GM18858 (cell line): ENCODE measurements around the gene SLC35B2.

Experiments used
- ATAC-seq: cut with Tn5 transposase; IDR thresholded peaks from one replicate; pipeline ENCODE4 v1.9.1; 2021; ENCODE audit not compliant: unreplicated experiment

The SLC35B2 gene

DNA sequence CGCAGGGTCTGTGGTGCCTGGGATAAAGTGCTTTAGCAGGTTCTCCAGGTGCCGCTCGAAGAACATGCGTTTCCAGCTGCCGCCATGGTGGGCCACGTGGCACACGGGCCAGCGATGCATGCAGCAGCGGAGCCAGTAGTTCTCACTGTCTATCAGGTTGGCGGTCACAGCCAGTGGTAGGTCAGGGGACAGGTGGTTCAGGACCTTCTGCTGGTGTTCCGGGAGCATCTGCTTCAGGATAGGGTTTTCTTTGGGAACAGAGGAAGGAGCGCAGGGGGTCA is 28.9 kb upstream of the SLC35B2 start:
- no peak for ATAC-seq

DNA sequence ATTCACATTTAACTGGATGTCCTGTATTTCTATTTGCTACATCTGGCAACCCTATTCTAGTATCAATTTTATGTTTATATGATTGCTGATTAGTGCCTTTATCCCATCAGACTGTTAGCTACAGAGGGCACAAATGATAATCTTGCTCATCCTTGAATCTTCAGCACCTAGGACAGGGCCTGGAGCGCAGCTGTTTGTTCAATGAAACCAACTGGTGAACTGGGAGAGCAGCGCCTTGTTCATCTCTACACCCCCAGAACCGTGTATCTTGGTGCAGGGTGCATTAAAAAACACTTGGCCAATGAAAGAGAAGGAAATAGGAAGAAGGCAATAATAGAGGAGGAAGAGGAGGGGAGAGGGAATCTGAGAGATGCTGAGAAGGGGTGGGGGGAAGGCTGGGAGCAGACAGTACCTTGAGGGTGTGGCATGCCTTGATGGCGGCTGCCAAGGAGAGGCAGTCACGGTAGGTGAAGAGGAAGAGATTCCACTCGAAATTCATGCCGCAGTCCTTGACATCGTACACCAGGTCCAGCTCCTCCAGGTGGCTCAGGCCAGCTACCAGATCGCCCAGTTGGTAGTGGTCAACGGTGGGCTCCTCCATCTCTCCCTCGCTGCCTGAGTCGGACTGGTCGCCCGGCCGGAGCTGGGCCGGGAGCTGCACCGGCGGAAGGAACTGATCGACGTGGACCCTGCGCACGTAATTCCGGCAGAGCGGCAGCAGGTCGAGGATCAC is 28.4 kb upstream of the SLC35B2 start:
- no peak for ATAC-seq

DNA sequence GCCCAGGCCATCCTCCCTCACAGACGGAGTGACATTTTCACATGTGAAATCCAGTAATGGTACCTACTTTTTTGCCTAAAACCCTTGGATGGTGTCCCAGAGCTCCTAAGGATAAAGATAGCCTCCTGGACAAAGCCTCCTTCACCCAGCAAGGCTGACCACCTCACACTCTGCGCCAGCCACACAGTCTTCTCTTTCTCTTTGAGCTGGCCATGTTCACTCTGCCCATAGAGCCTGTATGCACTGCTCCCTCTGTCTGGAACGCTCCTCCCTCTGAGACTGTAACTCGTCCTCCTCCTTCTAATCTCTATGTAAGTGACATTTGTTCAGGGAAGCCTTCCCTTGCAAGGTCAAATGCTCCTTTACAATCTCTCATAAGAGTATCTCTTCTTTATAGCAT is 27.5 kb upstream of the SLC35B2 start:
- ATAC-seq = no peak

DNA sequence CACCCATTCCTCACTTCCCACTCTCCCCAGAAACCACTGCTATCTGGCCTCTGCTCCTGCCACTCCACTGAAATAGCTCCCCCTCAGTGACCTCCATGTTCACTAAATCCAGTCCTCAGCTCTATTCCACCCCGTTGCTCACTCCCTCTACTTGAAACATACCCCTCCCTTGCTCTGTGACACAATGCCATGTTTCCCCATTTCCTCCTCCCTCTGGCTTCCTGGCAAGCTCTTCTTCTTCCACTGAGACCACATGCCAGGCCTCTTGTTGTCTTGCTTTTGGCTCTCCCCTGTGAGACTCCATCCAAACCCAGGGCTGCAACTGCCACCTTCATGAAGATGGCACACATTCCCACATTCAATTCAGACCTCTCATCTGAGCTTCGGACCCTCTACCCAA is 26.8 kb upstream of the SLC35B2 start:
- no peak for ATAC-seq

DNA sequence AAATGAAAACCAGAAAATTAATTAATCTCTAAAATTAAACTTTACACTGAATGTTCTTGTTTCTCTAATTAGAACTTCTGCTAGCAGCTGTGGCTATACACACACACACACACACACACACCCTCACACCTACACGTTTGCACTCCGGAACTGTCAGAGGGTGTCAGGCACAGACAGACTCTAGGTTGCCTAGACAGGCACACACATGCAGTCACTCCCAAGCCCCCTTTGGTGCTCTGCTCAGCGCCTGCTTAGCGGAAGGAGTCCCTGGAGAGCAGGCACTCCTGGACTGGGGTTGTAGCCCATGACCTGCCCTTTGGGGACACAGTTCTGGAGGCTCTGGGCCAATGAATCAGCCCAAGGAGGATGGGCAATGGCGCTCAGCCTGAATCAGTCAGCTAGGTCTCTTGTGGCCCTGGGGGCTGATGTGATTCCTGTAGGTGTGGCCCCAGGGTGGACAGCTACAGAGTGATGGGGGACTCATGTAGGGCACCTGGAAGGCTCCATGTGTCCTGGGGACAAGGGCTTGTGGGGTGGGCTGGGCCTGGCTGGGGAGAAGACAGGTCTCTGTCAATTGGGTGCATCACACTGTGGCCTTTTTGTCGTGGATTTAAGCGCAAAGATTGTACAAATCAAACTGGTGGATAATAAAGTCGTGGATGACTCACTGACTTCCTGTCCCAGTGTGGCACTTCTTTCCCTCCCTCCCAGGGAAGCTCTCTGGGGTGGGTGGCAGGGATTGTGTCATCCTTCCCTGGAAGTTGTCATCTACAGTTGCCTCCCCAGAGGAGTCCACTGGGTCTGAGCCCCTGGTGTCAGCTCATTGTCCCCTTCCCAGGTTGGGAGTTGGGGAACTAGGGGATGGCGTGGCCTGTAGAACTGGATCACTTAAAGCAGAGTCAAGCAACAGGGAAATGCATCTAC is 21.7 kb upstream of the SLC35B2 start:
- ATAC-seq = no peak

DNA sequence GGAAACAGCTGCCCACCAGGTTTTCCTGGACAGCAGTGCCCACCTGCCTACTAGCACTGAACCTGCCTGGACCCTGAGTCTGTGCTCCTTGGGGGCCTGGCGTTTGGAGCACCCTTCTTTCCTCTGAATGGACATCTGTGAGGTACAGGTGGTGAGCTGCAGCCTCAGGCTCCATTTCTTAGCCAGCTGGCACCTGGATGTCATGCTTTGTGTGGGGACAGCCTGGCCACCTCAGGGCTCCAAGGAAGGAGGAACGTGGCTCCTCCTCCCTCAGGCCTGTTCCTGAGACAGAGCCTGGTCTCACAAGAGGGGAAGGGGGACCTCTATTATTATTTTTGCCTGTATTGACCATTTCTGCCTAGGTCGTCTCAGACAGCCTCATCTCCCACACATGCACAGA is 21.0 kb upstream of the SLC35B2 start:
- no peak for ATAC-seq

DNA sequence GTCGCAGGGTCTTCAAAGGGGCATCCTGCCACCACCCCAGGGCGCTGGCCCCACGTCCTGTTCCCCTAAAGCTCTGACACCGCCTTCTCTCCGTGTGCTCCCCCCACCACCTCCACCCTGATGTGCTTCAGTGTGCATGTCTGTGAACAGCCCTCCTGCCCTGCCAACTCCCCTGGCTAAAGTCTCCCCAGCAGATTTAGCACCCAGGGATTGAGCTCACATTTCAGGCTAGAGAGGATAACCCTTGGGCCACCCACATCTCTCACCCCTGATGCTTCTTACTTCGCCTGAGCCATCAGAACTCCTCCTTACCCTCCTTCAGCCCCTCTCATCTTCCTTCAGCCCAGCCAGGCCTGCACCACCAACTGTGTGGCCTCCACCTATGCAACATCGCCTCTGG is 20.4 kb upstream of the SLC35B2 start:
- no peak for ATAC-seq

DNA sequence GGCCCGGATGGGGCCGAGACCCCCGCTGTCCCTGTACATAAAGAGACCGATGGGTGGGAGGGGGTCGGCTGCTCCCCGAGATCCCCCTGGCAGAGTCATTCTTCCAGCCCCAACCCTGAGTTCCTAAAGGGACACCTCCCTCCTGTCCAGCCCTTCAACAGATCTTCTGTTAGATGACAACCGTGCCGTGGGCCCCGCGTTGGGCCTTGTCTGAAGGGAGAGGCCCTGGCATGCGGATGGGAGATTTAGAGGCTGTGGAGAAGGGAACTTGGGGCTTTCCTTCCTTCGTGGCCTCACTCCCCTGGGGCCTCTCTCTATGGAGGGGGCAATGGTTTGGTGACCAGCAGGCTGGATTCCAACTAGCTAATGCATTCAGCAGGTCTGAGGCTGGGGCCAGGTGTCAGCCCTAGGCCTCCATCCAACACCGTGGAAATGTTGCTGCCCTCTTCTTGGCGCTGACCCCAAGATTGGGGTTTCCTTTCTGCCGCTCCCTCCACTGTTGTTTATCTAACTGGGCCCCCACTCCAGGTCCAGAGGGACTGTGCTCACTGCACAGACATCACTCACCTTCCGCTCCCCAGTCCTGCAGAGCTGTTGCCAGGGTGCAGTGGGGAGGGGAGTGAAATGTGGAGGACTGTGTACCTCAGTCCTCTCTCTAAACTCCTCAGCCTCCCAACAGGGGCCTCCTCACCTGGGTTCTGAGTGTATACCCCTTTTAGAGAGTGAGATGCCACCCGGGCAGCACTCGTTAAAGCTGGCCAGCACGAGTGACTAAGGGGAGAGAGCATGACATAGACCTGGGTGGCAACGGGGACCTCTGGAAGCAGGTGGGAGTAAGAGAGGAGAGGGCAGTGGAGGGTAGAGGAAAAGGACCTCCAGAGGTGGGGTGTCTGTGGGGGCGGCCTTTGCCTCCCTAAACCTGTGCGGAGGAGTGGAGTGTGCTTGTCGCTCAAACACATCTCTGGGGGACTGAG is 19.6 kb upstream of the SLC35B2 start:
- ATAC-seq = no peak

DNA sequence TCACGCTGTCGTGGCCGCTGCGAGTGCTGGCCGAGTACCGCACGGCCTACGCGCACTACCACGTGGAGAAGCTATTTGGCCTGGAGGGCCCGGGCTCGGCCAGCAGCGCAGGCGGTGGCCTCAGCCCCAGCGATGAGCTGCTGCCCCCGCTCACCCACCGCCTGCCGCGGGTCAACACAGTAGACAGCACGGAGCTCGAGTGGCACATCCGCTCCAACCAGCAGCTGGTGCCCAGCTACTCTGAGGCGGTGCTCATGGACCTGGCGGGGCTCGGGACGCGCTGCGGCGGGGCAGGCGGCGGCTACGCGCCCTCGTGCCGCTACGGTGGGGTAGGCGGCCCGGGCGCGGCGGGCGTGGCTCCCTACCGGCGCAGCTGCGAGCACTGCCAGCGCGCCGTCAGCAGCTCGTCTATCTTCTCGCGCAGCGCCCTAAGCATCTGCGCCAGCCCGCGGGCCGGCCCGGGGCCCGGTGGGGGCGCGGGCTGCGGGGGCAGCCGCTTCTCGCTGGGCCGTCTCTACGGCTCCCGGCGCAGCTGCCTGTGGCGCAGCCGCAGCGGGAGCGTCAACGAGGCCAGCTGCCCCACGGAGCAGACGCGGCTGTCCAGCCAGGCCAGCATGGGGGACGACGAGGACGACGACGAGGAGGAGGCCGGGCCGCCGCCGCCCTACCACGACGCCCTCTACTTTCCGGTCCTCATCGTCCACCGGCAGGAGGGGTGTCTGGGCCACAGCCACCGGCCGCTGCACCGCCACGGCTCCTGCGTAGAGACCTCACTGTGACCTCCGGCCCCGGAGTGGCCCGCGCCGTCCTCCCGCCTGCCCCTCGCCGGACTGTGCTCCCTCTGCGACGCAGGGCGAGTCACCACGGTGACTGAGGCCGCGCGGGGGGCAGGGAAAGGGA is 18.7 kb upstream of the SLC35B2 start:
- ATAC-seq = no peak

DNA sequence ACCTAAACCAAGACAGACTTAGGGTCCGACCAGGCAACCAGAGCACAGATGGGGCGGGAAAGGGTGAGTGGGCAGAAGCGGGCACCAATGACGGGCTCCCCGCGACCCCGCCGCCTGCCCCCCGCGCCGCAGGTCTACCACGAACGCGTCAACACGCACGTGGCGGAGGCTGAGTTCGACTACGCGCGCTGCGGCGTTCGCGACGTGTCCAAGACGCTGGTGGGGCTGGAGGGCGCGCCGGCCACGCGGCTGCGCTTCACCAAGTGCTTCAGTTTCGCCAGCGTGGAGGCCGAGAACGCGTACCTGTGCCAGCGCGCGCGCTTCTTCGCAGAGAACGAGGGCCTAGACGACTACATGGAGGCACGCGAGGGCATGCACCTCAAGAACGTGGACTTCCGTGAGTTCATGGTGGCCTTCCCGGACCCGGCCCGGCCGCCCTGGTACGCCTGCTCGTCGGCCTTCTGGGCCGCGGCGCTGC is 18.0 kb upstream of the SLC35B2 start:
- no peak for ATAC-seq

DNA sequence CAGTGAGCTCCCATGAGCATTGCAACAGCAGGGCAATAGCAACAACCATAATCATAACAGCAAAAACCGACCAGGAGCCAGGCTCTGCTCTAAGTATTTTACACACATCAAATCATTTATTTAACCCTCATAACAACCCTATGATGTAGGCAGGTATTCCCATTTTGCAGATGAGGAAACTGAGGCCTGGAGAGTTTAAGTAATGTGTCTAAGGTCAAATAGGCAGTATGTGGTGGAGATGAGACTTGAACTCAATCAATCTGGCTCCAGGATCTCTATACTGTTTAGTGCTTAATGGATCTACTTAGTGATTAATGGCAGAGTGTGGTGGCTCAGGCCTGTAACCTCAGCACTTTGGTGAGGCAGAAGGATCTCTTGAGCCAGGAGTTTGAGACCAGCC is 16.3 kb upstream of the SLC35B2 start:
- ATAC-seq = no peak

DNA sequence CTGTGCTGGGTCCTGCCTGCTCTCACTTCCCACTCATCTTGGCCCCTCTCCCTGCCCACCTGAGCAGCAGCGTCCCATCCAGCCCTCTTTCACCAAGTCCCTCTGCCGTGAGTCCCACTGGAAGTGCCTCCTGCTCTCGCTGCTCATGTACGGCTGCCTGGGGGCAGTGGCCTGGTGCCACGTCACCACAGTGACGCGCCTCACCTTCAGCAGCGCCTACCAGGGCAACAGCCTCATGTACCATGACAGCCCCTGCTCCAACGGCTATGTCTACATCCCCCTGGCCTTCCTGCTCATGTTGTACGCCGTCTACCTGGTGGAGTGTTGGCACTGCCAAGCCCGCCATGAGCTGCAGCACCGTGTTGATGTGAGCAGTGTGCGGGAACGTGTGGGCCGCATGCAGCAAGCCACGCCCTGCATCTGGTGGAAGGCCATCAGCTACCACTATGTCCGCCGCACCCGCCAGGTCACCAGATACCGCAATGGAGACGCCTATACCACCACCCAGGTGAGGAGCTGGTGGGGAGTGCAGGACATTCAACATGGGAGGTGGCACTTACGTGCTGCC is 15.8 kb upstream of the SLC35B2 start:
- ATAC-seq = no peak

DNA sequence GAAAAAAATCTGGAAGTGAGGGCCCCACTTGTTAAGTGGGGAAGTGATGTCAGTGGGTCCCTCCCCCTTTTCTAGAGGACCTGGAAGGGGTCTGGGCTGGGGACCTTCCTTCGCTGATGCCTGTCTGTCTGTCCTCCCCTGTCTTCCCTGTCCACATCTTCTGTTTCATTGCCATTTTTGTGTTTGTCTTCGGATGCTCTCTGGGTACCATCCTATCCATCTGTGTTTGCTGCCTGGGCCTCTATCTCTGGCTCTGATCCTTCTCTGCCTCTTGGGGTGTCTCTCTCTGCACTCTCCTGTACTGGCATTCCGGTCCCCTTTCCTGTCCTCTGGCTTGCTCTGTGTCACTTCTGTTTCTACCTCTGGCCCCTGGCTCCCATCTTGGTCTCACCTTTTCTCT is 15.2 kb upstream of the SLC35B2 start:
- no peak for ATAC-seq

DNA sequence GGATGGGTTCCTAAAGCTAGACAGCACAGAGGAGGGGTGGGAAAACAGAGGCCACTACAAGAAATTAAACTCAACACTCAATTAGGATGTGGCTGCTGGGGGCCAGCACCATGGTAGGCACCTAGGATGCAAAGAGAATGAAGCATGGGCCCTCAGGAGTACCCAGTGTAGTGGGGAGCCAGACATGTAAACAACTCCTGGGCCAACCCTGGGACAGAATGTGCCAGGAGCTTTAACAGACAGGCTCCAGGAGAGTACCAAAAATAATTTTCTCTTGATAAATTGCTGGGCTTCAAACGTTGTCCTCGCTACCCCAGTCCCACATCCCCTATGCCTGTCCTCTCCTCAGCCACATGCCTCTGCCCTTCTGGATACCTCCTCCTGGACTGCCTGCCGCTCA is 14.6 kb upstream of the SLC35B2 start:
- no peak for ATAC-seq

DNA sequence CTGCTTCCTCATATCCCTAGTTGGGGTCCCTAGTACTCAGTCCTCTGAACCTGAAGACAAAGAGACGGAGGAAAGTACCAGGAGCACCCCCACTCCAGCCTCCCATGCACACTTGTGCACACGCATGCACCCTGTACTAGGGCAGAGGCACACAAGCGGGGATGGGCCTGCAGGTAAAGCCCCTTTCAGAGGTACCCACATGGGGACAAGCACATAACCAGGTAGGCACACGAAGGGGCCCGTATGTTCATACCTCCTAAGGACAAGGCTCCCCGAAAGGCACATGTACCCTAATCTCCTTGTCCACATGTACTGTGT is 14.0 kb upstream of the SLC35B2 start:
- no peak for ATAC-seq

DNA sequence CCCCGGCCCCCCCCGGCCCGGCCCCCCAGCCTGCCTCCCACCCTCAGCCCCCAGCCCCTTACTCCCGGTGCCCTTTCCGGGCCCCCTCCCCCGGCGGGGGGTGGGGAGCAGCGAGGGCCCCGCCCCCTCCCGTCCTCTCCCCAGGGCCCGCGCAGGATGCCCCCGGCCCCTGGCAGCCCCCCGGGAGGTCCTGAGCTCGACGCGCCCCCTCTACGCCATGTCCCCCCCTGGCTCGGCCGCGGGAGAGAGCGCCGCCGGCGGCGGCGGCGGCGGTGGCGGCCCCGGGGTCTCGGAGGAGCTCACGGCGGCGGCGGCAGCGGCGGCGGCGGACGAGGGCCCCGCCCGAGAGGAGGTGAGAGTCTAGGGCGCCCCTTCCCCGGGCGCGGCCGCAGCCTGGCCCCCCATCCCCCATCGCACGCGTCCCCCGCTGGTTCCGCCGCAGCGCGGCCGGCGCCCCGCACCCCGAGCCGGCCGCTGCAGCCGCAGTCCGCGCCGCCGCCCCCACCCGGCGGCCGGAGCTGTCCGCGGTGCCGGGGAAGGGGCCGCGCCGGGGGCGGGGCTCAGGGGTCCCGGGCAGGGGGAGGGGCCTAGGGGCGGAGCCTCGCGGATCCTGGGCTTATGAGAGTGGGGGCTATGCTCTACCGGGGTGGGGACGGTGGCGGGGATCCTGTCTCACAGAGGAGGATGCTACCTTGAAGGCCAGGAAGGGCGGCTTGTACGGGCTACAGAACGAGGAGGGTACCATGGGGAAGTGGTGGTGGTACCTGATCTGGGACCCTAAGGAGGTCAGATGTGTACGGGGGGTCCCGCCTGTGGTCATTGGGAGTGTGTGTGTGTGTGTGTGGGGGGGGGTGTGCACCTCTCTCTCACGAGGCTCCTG is 13.4 kb upstream of the SLC35B2 start:
- ATAC-seq = no peak

DNA sequence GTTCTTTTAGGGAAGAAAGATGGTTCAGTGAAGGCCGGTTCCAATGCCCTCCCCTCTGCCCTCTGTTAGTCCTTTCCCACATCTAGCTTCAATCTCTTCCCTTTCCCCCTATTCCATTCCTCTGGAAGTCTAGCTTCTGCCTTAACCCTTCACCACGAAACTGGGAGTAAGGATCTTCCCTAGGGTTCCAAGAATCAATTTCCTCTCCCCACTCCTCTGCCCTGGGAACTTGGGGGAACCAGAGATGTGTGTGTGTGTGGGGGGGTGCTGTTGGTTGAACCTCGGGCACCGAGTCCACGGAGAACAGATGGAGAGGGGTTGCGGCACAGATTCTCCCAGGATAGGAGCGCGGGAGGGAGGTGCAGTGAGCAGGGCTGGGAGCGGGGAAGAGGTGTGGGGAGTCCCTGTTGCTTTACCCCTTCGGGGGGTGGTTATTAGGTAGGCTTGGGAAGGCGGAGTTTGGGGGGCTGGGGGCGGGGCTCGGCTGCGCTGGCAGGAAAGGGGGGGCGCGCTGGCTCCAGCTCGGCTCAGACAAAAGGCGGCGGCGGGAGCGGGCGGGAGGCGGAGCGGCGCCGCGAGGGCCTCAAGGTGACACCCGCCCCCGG is 12.7 kb upstream of the SLC35B2 start, which contains the start of gene TMEM151B:
Gene TMEM151B, plus strand, starts transcription at position 530 of the 605 bp plus-strand sequence. CDS start 293 bp downstream, outside the sequence.
- no peak for ATAC-seq

DNA sequence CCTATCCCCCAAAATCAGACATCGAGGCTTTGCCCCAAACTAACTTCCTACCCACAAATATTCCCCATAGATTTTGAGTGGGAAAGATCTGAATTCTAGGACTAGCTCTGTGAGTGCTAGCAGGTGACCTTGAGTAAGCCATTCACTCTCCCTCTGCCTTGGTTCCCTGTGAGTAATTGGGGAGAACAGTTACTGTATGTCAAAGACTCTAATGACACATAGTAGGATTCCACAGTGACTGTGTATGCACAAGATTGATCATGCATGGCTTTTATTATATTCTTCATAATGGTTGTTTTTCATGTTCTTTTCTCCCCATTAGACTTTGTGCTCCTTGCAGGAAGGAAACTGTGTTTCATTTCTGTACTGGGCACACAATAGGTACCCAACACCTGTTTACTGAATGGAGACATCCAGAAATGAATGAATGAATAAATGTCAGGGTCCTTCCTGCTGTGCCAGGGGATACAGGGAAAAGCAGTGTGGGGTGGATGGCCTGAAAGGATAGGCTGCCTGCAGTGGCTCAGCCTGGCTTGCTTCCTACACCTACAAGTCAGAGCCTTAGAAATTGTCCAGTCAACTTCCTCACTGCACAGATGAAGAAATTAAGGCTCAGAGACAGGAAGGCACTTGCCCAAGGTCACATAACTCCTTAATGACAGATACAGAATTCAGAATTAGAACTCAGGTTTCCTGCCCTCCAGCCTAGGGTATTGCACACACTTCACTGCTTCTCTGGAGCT is 12.0 kb upstream of the SLC35B2 start:
- ATAC-seq = no peak
